Measurements from ENCODE around the gene GDPD1. TPM values are rescaled to one million over a fixed set of nuclear protein-coding genes. Genes with fewer than 3 reads are reported as not detected.

Gene GDPD1
- total RNA-seq, 1 donor from 2014 or later: 47.6 TPM

Small RNA genes within 50 kb of the gene (small RNA-seq; reads per million reads assigned to genes)
- gene RF00019 (not detected), gene SNRPGP17 (not detected)

Other genes starting within 250 kb of the GDPD1 start
- 114 TPM for gene TRIM37, start 113.6 kb upstream of the GDPD1 start, total RNA-seq
- gene SKA2, start 65.3 kb upstream of the GDPD1 start, total RNA-seq: 130 TPM
- 2.0 TPM for gene PRR11, start 64.8 kb upstream of the GDPD1 start, total RNA-seq
- 43.4 TPM for gene SMG8, start 10.5 kb upstream of the GDPD1 start, total RNA-seq
- gene YPEL2, start 111.1 kb downstream of the GDPD1 start, total RNA-seq: 8.9 TPM

Measured in occipital lobe (tissue), 2 donors.